MM.1S (cell line): ENCODE measurements around the gene OAF.

Source experiments
- DNase-seq: peaks from one replicate; pipeline ENCODE4 v3.0.0-alpha.2; 2015
- H2AFZ ChIP-seq: fragments of 300-600 bp; sonication (generic); 2 replicates; pipeline ENCODE4 v1.6.0; 2016; ENCODE audit warnings: antibody characterized with exemption, low read length
- H3F3A ChIP-seq: fragments of 300-600 bp; sonication (generic); 2 replicates; pipeline ENCODE4 v1.6.1; 2016; ENCODE audit warnings: mild to moderate bottlenecking, antibody characterized with exemption, low read length, moderate library complexity, mixed read lengths; ENCODE audit not compliant: insufficient read depth
- H3K27ac ChIP-seq: fragments of 300-600 bp; sonication (generic); 2 replicates; pipeline ENCODE4 v1.5.1; 2016; ENCODE audit warnings: mild to moderate bottlenecking, low read length
- H3K27me3 ChIP-seq: fragments of 300-600 bp; sonication (generic); replicated peaks from 2 replicates; pipeline ENCODE4 v1.6.0; 2016; ENCODE audit warnings: low read length; ENCODE audit not compliant: insufficient read depth
- H3K36me3 ChIP-seq: fragments of 300-600 bp; sonication (generic); replicated peaks from 2 replicates; pipeline ENCODE4 v1.6.1; 2016; ENCODE audit warnings: mild to moderate bottlenecking, low read length, mixed read lengths; ENCODE audit not compliant: insufficient read depth
- H3K4me1 ChIP-seq: fragments of 300-600 bp; sonication (generic); 2 replicates; pipeline ENCODE4 v1.6.1; 2016; ENCODE audit warnings: low read length, mixed read lengths
- H3K4me2 ChIP-seq: fragments of 300-600 bp; sonication (generic); 2 replicates; pipeline ENCODE4 v1.6.0; 2016; ENCODE audit warnings: low read depth, low read length
- H3K4me3 ChIP-seq: fragments of 300-600 bp; sonication (generic); 2 replicates; pipeline ENCODE4 v1.5.1; 2016; ENCODE audit warnings: low read length, mixed read lengths
- H3K79me2 ChIP-seq: fragments of 300-600 bp; sonication (generic); 2 replicates; pipeline ENCODE4 v1.6.1; 2016; ENCODE audit warnings: mixed run types, low read length, mixed read lengths
- H3K9ac ChIP-seq: fragments of 300-600 bp; sonication (generic); 2 replicates; pipeline ENCODE4 v1.6.1; 2016; ENCODE audit warnings: low read length, mixed read lengths
- H3K9me2 ChIP-seq: fragments of 300-600 bp; sonication (generic); replicated peaks from 2 replicates; pipeline ENCODE4 v1.6.1; 2016; ENCODE audit warnings: mild to moderate bottlenecking, low read length, mixed read lengths; ENCODE audit not compliant: insufficient read depth
- H3K9me3 ChIP-seq: fragments of 300-600 bp; sonication (generic); replicated peaks from 2 replicates; pipeline ENCODE4 v1.6.1; 2016; ENCODE audit warnings: mild to moderate bottlenecking, low read length, mixed read lengths; ENCODE audit not compliant: insufficient read depth
- H4K20me1 ChIP-seq: fragments of 300-600 bp; sonication (generic); 2 replicates; pipeline ENCODE4 v1.6.1; 2016; ENCODE audit warnings: mild to moderate bottlenecking, low read length, moderate library complexity, mixed read lengths; ENCODE audit not compliant: insufficient read depth
- EZH2 ChIP-seq: fragments of 300-600 bp; sonication (generic); optimal IDR thresholded peaks from 2 replicates; pipeline ENCODE3; 2017; ENCODE audit warnings: low read depth, mild to moderate bottlenecking, antibody characterized with exemption, low read length, mixed read lengths
- EZH2phosphoT487 ChIP-seq: fragments of 300-600 bp; sonication (generic); IDR thresholded peaks from 2 replicates; pipeline ENCODE4 v1.6.1; 2018; ENCODE audit warnings: antibody characterized with exemption, low read length
- TF ChIP-seq, protein P1 (sequence below): fragments of 300-600 bp; sonication (generic); IDR thresholded peaks from 2 replicates; pipeline ENCODE4 v1.5.1; 2016; ENCODE audit warnings: antibody characterized with exemption, low read length, mixed read lengths

Gene OAF

DNA sequence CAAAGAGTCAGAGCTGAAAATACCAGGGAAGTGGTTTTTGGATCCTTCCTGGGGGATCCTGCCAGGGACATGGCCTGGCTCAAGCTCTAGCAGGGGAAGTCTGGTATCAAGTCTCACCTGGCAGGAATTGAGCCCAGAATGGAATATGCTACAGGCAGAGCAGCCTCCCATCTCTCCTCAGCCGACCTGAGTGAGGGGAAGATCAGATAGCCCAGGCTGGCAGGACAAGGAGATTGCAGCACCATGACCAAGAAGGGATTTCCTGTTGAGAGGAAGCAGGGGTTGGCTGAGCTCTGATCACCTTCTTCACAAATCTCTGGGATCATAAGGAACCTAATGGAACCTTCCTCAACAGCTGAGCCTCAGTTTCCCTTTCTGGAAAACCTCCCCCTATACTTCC is 13.0 kb downstream of the OAF start:
- no peaks in the 10 kb centered on the region for H4K20me1 ChIP-seq
- H3K9me2 ChIP-seq: no peaks in the 10 kb centered on the region
- H3K79me2 ChIP-seq: no peaks in the 10 kb centered on the region
- peaks cover 10% of the 10 kb centered on the region for H3K4me1 ChIP-seq
- no peaks in the 10 kb centered on the region for H3K9me3 ChIP-seq
- no peak overlapping the region for H3K4me3 ChIP-seq
- TF ChIP-seq EZH2 (no peak), EZH2phosphoT487 (no peak)
- TF ChIP-seq, protein P1, sequence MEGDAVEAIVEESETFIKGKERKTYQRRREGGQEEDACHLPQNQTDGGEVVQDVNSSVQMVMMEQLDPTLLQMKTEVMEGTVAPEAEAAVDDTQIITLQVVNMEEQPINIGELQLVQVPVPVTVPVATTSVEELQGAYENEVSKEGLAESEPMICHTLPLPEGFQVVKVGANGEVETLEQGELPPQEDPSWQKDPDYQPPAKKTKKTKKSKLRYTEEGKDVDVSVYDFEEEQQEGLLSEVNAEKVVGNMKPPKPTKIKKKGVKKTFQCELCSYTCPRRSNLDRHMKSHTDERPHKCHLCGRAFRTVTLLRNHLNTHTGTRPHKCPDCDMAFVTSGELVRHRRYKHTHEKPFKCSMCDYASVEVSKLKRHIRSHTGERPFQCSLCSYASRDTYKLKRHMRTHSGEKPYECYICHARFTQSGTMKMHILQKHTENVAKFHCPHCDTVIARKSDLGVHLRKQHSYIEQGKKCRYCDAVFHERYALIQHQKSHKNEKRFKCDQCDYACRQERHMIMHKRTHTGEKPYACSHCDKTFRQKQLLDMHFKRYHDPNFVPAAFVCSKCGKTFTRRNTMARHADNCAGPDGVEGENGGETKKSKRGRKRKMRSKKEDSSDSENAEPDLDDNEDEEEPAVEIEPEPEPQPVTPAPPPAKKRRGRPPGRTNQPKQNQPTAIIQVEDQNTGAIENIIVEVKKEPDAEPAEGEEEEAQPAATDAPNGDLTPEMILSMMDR: no peak
- no peak overlapping the region for H2AFZ ChIP-seq
- H3K4me2 ChIP-seq: no peak overlapping the region
- no peaks in the 10 kb centered on the region for H3K27me3 ChIP-seq
- no peak overlapping the region for H3K9ac ChIP-seq
- H3F3A ChIP-seq: no peaks in the 10 kb centered on the region
- no peaks in the 10 kb centered on the region for H3K36me3 ChIP-seq
- H3K27ac ChIP-seq: no peak overlapping the region
- no peak for DNase-seq

- Histone ChIP-seq H3K4me2 (no peak overlapping the region), H3K9ac (no peak overlapping the region), H3K79me2 (no peaks in the 10 kb centered on the region), H2AFZ (no peak overlapping the region), H3K4me3 (no peak overlapping the region), H3K9me3 (no peaks in the 10 kb centered on the region), H3F3A (no peaks in the 10 kb centered on the region), H4K20me1 (no peaks in the 10 kb centered on the region), H3K27ac (no peak overlapping the region), H3K9me2 (no peaks in the 10 kb centered on the region), H3K4me1 (peaks cover 10% of the 10 kb centered on the region), H3K27me3 (no peaks in the 10 kb centered on the region), H3K36me3 (no peaks in the 10 kb centered on the region)
- TF ChIP-seq, protein P1: no peak
- TF ChIP-seq EZH2phosphoT487 (no peak), EZH2 (no peak)
- DNase-seq: no peak
These were observed 13.5 kb downstream of the OAF start for GRCh38 chr11:120224361-120224760.

DNA sequence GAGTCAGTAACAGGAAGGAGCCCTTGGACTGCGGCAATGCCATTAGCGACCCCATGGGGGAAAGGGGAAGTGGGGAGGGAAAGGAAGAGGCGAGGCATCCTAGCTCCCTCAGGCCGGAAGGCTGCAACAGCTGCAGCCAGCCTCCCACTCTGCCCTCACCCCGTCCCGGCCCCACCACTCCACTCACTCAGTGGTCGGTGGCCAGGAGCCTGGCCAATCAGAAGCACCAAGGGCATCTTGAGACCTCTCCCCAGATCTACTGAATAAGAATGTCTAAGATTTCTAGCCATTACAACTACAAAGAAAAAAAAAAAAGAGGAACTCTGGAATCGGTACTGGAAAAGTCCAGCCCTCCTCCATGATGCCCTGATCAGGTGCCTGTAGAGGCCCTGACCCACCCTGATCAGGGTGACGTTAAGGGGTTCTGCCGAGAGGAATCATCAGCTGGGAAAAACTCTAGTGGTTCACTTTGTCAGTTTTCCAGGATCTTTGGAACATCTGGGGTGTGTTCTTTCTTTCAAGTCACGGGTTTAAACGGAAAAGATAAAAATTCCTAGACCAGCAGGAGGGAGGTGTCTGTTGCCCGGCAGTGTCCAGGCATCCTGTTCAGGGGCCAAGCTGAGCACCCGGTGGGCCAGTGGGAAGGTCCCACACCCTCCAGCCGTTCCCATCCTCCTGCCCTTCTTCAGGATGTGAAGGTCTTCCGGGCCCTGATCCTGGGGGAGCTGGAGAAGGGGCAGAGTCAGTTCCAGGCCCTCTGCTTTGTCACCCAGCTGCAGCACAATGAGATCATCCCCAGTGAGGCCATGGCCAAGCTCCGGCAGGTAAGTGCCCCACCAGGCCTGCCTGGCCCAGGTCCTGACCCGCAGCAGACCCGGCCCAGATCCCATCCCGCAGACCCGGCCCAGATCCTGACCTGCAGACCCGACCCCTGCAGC is 14.4 kb downstream of the OAF start:
- TF ChIP-seq EZH2phosphoT487: no peak
- TF ChIP-seq EZH2: no peak
- TF ChIP-seq, protein P1: no peak
- H3K9me3 ChIP-seq: no peaks in the 10 kb centered on the region
- H3K9ac ChIP-seq: no peak overlapping the region
- H3K79me2 ChIP-seq: no peaks in the 10 kb centered on the region
- no peak overlapping the region for H3K4me3 ChIP-seq
- no peak for DNase-seq
- no peaks in the 10 kb centered on the region for H3K36me3 ChIP-seq
- H4K20me1 ChIP-seq: no peaks in the 10 kb centered on the region
- no peaks in the 10 kb centered on the region for H3K9me2 ChIP-seq
- no peaks in the 10 kb centered on the region for H3K27me3 ChIP-seq
- H3F3A ChIP-seq: no peaks in the 10 kb centered on the region
- no peak overlapping the region for H3K4me2 ChIP-seq
- H3K27ac ChIP-seq: no peak overlapping the region
- H2AFZ ChIP-seq: no peak overlapping the region
- H3K4me1 ChIP-seq: peaks cover 10% of the 10 kb centered on the region
